Central memory CD8-positive, alpha-beta T cell (primary cell): ENCODE measurements around the gene ACTR3C.
"Not testable (repeated sequence)": the region's sequence is repeated elsewhere in the genome, so short reads cannot be mapped to it uniquely, and the experiment has no call there.

Source experiments
- ATAC-seq: fragments of 150-1000 bp; cut with Tn5 transposase; replicated peaks from 2 replicates; pipeline ENCODE4 v1.10.0; 2022; ENCODE audit warnings: mild to moderate bottlenecking, moderate FRiP score, moderate number of reproducible peaks; ENCODE audit not compliant: poor library complexity, severe bottlenecking; ENCODE audit errors: extremely low read depth
- DNase-seq, 2 donors: peaks; one replicate each; pipeline ENCODE4 v3.0.0; 2021; ENCODE audit warnings: low spot score in 2 of 2
- H3K27ac Mint-ChIP-seq: one replicate; pipeline ENCODE4 v1.8.0; 2022; ENCODE audit warnings: low read depth, mild to moderate bottlenecking, moderate library complexity, mixed read lengths
- H3K27me3 Mint-ChIP-seq: one replicate; pipeline ENCODE4 v1.8.0; 2022; ENCODE audit warnings: mixed read lengths
- H3K36me3 Mint-ChIP-seq: one replicate; pipeline ENCODE4 v1.8.0; 2022; ENCODE audit warnings: mild to moderate bottlenecking, moderate library complexity, mixed read lengths; ENCODE audit not compliant: insufficient read depth
- H3K4me1 Mint-ChIP-seq: one replicate; pipeline ENCODE4 v1.8.0; 2022; ENCODE audit warnings: mixed read lengths
- H3K4me3 Mint-ChIP-seq: one replicate; pipeline ENCODE4 v1.8.0; 2022; ENCODE audit warnings: mild to moderate bottlenecking, moderate library complexity, mixed read lengths
- H3K9me3 Mint-ChIP-seq: one replicate; pipeline ENCODE4 v1.8.0; 2022; ENCODE audit warnings: mixed read lengths

Gene ACTR3C

DNA sequence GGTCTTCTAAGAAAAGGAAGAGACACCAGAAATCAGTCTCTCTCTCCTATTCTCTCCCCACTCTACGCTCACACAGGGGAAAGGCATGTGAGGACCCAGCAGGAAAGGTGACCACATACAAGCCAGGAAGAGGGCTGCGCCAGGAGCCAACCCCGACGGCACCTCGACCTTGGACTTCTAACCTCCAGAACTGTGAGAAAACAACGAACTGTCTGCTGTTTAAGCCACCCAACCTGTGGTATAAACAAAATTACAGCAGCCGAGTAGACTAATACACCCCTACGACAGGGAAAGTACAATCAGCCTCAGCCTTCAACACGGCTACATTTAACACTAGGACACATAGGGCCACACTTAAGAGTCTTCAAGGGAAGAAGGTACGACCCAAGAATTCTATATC lies 26.5 kb downstream of the ACTR3C start:
- H3K27me3 Mint-ChIP-seq, H3K4me3 Mint-ChIP-seq, H3K27ac Mint-ChIP-seq, H3K9me3 Mint-ChIP-seq, ATAC-seq, DNase-seq, H3K4me1 Mint-ChIP-seq, H3K36me3 Mint-ChIP-seq: not testable (repeated sequence)

DNA sequence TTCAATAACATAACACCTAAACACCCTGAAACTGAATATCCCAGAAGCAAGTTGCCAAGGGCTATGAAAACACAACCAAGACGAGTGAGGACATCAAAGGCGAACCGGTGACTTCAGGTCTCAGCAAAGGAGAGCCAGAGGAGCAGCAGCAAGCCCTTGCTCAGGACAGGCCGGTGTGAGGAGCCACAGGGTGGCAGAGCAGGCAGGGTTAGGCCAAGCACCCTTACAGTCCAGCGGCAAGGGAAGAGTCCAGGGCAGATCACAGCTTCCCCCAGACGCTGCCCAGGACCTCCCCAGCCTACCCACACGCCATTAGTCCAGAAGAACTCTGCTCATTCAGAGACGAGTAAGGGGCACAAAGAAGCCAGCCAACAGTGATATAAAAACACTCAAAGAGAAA lies 27.7 kb downstream of the ACTR3C start:
- H3K4me3 Mint-ChIP-seq, ATAC-seq, DNase-seq, H3K27ac Mint-ChIP-seq, H3K9me3 Mint-ChIP-seq, H3K36me3 Mint-ChIP-seq, H3K4me1 Mint-ChIP-seq, H3K27me3 Mint-ChIP-seq: not testable (repeated sequence)

DNA sequence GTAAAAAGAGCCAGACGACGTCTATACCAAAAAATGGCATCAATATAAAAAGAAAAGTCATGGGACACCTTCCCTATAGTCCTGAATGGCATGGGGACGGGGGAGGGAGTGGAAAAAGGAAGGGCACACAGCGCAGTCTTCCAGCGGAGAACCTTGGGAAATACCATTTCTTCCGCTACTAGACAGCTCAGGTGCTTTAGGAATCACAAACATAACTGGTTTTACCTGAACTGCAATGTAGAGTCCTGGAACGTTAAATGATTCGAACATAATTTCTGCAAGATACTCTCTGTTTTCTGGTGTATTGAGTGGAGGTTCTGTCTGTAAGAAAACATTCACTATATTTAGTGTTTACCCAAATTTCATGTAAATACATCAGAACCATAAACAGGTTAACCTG lies 28.3 kb downstream of the ACTR3C start:
- not testable (repeated sequence) for H3K9me3 Mint-ChIP-seq, H3K36me3 Mint-ChIP-seq, H3K4me1 Mint-ChIP-seq, H3K27me3 Mint-ChIP-seq, H3K4me3 Mint-ChIP-seq, ATAC-seq, H3K27ac Mint-ChIP-seq, DNase-seq

DNA sequence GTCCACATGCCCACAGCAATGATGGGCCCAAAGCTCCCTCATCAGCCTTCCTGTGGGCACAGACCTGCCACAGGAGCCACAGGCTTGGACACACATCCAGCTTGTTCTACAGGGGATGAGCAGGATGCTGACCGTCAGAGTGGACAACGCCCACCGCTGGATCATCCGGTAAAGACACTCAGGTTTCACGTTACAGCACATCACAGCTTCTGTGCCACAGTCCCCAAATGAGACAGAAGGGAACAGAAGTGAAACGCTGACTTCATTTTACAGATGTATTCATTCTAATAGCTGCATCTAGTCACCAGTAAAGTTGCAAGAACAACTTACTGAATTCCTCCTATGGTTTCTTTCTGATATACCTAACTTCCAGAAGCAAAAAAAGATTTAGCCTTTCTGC lies 33.0 kb downstream of the ACTR3C start:
- H3K36me3 Mint-ChIP-seq, H3K4me1 Mint-ChIP-seq, H3K27me3 Mint-ChIP-seq, H3K4me3 Mint-ChIP-seq, DNase-seq, H3K9me3 Mint-ChIP-seq, H3K27ac Mint-ChIP-seq, ATAC-seq: not testable (repeated sequence)

DNA sequence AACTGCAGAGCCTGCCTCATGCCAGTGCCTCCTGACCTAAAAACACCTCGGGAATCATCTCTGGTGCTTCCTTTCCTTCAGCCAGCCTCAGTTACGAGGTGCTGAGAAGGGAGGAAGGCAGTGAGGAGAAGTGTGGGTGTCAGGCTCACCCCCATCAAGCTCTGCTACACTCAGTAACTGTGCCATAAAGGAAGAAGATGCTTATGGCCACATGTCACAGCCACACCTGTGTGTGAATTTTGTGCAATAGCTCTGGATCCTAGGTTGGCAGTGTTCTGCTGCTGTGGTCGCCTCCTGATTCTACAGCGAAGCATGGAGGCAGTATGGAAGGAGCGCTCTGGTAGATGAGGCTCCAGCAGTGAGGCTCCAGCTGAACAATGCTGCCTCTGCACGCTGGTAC lies 34.5 kb downstream of the ACTR3C start:
- DNase-seq, H3K27ac Mint-ChIP-seq, H3K27me3 Mint-ChIP-seq, H3K36me3 Mint-ChIP-seq, ATAC-seq, H3K4me1 Mint-ChIP-seq, H3K9me3 Mint-ChIP-seq, H3K4me3 Mint-ChIP-seq: not testable (repeated sequence)

GRCh38 chr7:150287815-150288214 lies 35.5 kb downstream of the ACTR3C start:
- not testable (repeated sequence) for H3K9me3 Mint-ChIP-seq, H3K36me3 Mint-ChIP-seq, H3K4me3 Mint-ChIP-seq, DNase-seq, H3K4me1 Mint-ChIP-seq, H3K27me3 Mint-ChIP-seq, ATAC-seq, H3K27ac Mint-ChIP-seq

- ATAC-seq = peak; percentile 46
- H3K27ac Mint-ChIP-seq, H3K27me3 Mint-ChIP-seq, H3K9me3 Mint-ChIP-seq, H3K36me3 Mint-ChIP-seq, DNase-seq, H3K4me3 Mint-ChIP-seq, H3K4me1 Mint-ChIP-seq: not testable (repeated sequence)
These were observed 37.2 kb downstream of the ACTR3C start for GRCh38 chr7:150285849-150286754.

- not testable (repeated sequence) for H3K4me1 Mint-ChIP-seq, H3K27ac Mint-ChIP-seq, H3K36me3 Mint-ChIP-seq, H3K27me3 Mint-ChIP-seq, ATAC-seq, H3K4me3 Mint-ChIP-seq, H3K9me3 Mint-ChIP-seq, DNase-seq
These were observed 39.7 kb downstream of the ACTR3C start for GRCh38 chr7:150283608-150284007.

- not testable (repeated sequence) for H3K4me3 Mint-ChIP-seq, H3K4me1 Mint-ChIP-seq, H3K9me3 Mint-ChIP-seq, H3K27ac Mint-ChIP-seq, H3K27me3 Mint-ChIP-seq, DNase-seq, ATAC-seq, H3K36me3 Mint-ChIP-seq
These were observed 40.2 kb downstream of the ACTR3C start for GRCh38 chr7:150283111-150283510.

DNA sequence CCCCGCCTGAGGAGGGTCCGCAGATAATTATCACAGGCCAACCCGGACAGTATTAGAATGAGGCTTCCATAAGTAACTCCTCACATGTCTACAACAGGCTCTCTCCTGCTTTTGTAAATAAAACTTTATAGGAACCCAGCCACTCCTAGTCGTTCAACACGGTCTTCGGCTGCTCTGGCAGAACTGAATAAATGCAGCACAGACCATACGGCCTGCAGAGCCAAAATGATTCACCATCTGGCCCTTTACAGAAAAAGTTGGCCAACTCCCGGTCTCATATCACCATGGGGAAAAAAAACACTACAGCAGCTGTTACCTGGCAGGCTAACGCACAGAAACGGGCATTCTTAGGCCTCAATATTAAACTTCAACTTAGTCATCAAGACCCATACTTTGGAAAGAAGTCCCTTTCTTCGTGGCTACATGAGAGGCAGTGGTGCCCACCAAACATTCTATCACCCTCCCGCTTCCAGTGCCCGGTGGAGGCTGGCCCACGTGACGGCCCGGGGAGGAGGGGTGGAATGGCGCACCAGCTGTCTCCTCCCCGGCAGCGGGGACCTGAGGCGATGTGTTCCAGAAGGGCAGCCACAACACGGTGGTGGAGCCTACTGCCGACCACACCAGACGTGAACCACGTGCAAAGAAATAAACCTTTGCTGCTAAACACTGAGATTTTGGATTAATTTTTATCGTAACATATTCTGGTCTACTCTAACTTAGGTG lies 41.5 kb downstream of the ACTR3C start:
- H3K4me1 Mint-ChIP-seq, H3K36me3 Mint-ChIP-seq, DNase-seq, H3K27me3 Mint-ChIP-seq, H3K27ac Mint-ChIP-seq, ATAC-seq, H3K9me3 Mint-ChIP-seq, H3K4me3 Mint-ChIP-seq: not testable (repeated sequence)

DNA sequence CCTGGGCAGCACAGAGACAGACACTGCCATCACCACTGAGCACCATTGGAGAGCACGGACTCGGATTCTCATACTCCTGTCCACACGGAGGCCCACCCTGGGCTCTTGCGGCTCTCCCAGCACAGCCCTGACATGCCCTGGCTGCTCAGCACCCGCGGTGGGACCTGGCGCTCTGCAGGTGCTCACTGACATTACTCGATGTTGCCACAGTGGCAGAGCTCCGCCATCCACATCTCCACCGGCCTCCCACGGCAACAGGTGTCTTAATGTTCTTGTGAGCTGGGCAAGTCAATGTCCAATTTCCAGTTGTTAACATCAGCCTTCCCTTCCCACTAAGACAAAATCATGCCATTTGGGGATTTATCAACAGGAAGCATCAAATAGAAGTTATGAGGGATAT lies 45.0 kb downstream of the ACTR3C start:
- not testable (repeated sequence) for H3K9me3 Mint-ChIP-seq, H3K4me3 Mint-ChIP-seq, DNase-seq, H3K27ac Mint-ChIP-seq, H3K4me1 Mint-ChIP-seq, H3K36me3 Mint-ChIP-seq, H3K27me3 Mint-ChIP-seq, ATAC-seq

DNA sequence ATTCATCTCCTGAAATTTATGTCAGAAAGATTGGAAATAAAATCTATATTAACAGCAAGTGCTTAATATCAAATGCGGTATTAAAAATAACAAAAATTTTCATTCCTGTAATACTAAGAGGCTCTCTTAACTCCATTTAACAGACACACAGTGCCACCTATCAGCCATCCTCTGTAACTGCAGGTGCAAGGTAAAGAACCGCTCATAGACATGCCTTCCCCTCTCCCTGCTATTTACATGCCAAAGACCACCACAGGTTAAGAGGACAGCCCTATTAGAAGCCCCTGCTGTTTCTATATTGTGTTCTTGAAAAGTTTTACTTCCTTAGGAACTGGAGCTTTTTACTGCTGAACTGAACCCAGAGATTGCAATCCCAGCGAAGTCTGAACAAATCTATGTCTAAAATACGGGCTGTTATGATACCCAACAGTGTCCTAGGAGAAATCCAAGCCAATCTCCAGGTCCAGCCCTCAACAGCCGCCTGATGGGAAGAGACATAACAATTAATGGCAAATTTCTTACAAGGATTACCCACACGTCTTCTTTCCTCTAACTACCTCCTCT lies 47.1 kb downstream of the ACTR3C start:
- not testable (repeated sequence) for H3K27me3 Mint-ChIP-seq, H3K9me3 Mint-ChIP-seq, H3K4me3 Mint-ChIP-seq, H3K4me1 Mint-ChIP-seq, H3K36me3 Mint-ChIP-seq, H3K27ac Mint-ChIP-seq
- ATAC-seq (peak; percentile 40), DNase-seq (peak in 1 of 2 donors; percentile 27)

DNA sequence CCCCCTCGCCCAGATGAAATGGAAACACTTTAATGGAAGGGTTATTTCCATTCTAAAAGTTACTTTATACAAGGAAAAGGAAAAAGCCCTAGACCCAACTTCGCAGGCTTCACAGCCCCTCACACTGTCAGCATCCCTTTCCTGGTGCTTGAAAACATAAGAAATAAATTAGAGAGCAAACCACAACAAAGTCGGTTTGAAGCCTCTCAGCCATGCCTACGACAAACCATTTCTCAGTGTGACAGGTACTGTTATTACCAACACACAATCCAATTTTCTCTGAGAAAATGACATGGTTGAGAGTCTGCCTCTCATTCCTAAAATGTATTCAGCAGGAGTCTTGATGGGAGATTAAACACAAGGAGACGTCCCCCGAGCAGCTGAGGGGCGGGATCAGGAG lies 51.4 kb downstream of the ACTR3C start:
- H3K27me3 Mint-ChIP-seq, ATAC-seq, H3K4me1 Mint-ChIP-seq, H3K9me3 Mint-ChIP-seq, H3K27ac Mint-ChIP-seq, H3K4me3 Mint-ChIP-seq, H3K36me3 Mint-ChIP-seq, DNase-seq: not testable (repeated sequence)
